ENCODE data around the gene MIAT. TPM values are rescaled to one million over a fixed set of nuclear protein-coding genes. Genes with fewer than 3 reads are reported as not detected.

Gene MIAT
- total and polyA plus RNA-seq, 2 donors (not counting 3 experiments of a cell fraction or from before 2014, with no cell fraction given), result 0.03 to 0.80 TPM

GRCh38 chr22:26718905-26719304 is 61.5 kb downstream of the MIAT start:
- no TSS peak for BruUV-seq (replicated peaks)
- Histone ChIP-seq H3K4me1 (ENCODE audit: control insufficient read depth, extremely low read depth, insufficient read depth, low read length) (peaks cover 15% of the 10 kb centered on the region), H3K4me3 (replicated peaks in 1 of 3; ENCODE audit: insufficient read depth in 1 of 3, low read depth in 1 of 3, low read length in 3 of 3) (no peak overlapping the region), H3K9me3 (replicated peaks; ENCODE audit: control insufficient read depth, insufficient read depth, low read length) (no peaks in the 10 kb centered on the region), H3K9me1 (replicated peaks; ENCODE audit: control insufficient read depth, extremely low read depth, insufficient read depth, low read length) (no peaks in the 10 kb centered on the region), H3K4me2 (ENCODE audit: insufficient read depth, low read length) (peak overlapping the region; percentile 40), H2AFZ (ENCODE audit: low read depth, low read length) (peak overlapping the region; percentile 31), H3K27ac (ENCODE audit: insufficient read depth, low read depth, low read length) (peak overlapping the region; percentile 48), H3K36me3 (ENCODE audit: control insufficient read depth in 2 of 2, extremely low read depth in 1 of 2, insufficient read depth in 2 of 2, low read length in 2 of 2) (no peaks in the 10 kb centered on the region), H3K9ac (replicated peaks; ENCODE audit: extremely low read depth, insufficient read depth, low read length) (peak overlapping the region; percentile 0), H4K20me1 (replicated peaks; ENCODE audit: control insufficient read depth, extremely low read depth, insufficient read depth, low read length) (no peaks in the 10 kb centered on the region), H3K27me3 (ENCODE audit: control insufficient read depth in 2 of 2, insufficient read depth in 2 of 2, low read length in 2 of 2) (no peaks in the 10 kb centered on the region), H3K79me2 (ENCODE audit: control insufficient read depth, insufficient read depth, low read length) (no peaks in the 10 kb centered on the region)
- dilution Hi-C loops (cut with MboI; ENCODE audit: extremely low pct_ligation_motif_present, low sequenced_read_pairs) (no loop called here), intact Hi-C loops (cut with micrococcal nuclease) (no loop called here)
- no peak for FAIRE-seq
- DNase-seq (ENCODE audit: low read depth, low spot score), result peak; percentile 42
- ChIA-PET CTCF (interaction anchor here (1.7 kb wide), 1 partner anchor 40 kb away, joined by 4 read pairs; no protein-coding TSS in a partner anchor), POLR2A (no interaction called here)
- TF ChIP-seq CTCF (IDR thresholded peaks at IDR 0.05; ENCODE audit: extremely low read depth in 1 of 2, insufficient read depth in 1 of 2, low read depth in 1 of 2, low read length in 2 of 2), result no peak
- no peak for TF ChIP-seq POLR2A (IDR thresholded peaks at IDR 0.05; ENCODE audit: low read depth, low read length)
- no peak for TF ChIP-seq POLR2AphosphoS5 (IDR thresholded peaks at IDR 0.05; ENCODE audit: insufficient read depth, low read depth, low read length)
- TF ChIP-seq EZH2 (IDR thresholded peaks at IDR 0.05; ENCODE audit: borderline replicate concordance, low read depth, low read length, severe bottlenecking), result no peak
- TF ChIP-seq MYC (IDR thresholded peaks at IDR 0.05; ENCODE audit: low read depth, low read length), result no peak
- no peak for TF ChIP-seq MAX (IDR thresholded peaks at IDR 0.05; ENCODE audit: insufficient read depth, insufficient read length)
- TF ChIP-seq JUN (IDR thresholded peaks at IDR 0.05; ENCODE audit: borderline replicate concordance, insufficient read depth, insufficient read length, low read depth), result no peak
- TF ChIP-seq FOS (IDR thresholded peaks at IDR 0.05; ENCODE audit: borderline replicate concordance, insufficient read depth, low read length), result no peak
- TF ChIP-seq GATA2 (IDR thresholded peaks at IDR 0.05; ENCODE audit: insufficient read depth, insufficient read length, low read depth, low read length), result no peak
